ENCODE results near the gene EGF. TPM values are rescaled to one million over a fixed set of nuclear protein-coding genes. Genes with fewer than 3 reads are reported as not detected.

EGF gene
- total RNA-seq, 1 experiment from 2014 or later = 1.5 TPM

DNA sequence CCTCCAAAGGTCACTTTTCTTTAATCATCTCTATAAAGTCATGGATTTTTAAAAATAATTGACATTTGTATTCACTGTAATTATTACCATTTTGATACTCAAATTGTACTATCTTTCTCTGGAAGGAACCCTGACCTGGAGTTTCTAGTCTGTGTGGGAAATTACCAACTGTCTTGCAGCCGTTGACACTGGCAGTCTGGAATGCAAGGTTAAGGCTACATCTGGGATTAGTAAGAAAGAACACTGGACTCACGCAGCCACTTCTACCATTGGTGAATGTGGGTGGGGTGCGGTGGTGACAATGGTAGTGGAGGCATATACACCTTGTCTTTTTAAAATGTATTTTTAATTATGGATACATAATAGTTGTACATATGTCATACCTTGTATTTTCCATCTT is 40.9 kb downstream of the EGF start:
- H3K9me3 Mint-ChIP-seq = no peaks in the 10 kb centered on the region
- H2BK12ac ChIP-seq (ENCODE audit: insufficient read length, low read depth, low read length) = no peak overlapping the region
- no peaks in the 10 kb centered on the region for H3K27me3 Mint-ChIP-seq (ENCODE audit: low read depth)
- no peak overlapping the region for H2BK120ac ChIP-seq (ENCODE audit: low read depth, low read length, poor library complexity, severe bottlenecking)
- H3K27ac Mint-ChIP-seq = no peak overlapping the region
- no peak overlapping the region for H3K18ac ChIP-seq (ENCODE audit: insufficient read length, low read depth, low read length)
- H3K27me3 ChIP-seq (ENCODE audit: insufficient read depth, low read length) = no peaks in the 10 kb centered on the region
- TF ChIP-seq, protein P1, sequence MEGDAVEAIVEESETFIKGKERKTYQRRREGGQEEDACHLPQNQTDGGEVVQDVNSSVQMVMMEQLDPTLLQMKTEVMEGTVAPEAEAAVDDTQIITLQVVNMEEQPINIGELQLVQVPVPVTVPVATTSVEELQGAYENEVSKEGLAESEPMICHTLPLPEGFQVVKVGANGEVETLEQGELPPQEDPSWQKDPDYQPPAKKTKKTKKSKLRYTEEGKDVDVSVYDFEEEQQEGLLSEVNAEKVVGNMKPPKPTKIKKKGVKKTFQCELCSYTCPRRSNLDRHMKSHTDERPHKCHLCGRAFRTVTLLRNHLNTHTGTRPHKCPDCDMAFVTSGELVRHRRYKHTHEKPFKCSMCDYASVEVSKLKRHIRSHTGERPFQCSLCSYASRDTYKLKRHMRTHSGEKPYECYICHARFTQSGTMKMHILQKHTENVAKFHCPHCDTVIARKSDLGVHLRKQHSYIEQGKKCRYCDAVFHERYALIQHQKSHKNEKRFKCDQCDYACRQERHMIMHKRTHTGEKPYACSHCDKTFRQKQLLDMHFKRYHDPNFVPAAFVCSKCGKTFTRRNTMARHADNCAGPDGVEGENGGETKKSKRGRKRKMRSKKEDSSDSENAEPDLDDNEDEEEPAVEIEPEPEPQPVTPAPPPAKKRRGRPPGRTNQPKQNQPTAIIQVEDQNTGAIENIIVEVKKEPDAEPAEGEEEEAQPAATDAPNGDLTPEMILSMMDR (conservative IDR thresholded peaks at IDR 0.05) = no peak
- H3K23ac ChIP-seq (ENCODE audit: insufficient read length, low read depth, low read length) = no peak overlapping the region
- DNase-seq = no peak
- no peak overlapping the region for H3K4me3 Mint-ChIP-seq
- no CpG with 5 or more reads among the region's 3 CpGs for WGBS (ENCODE audit: extremely low coverage, insufficient read length, low lambda C conversion rate)
- no peaks in the 10 kb centered on the region for H3K79me1 ChIP-seq (ENCODE audit: insufficient read depth, low read depth, low read length, poor library complexity, severe bottlenecking)
- H3K4me1 ChIP-seq (ENCODE audit: insufficient read depth, low read length) = no peaks in the 10 kb centered on the region
- peaks cover 7 to 9% of the 10 kb centered on the region in 2 experiments for H3K4me1 Mint-ChIP-seq
- H2BK20ac ChIP-seq (ENCODE audit: low read depth, low read length, poor library complexity, severe bottlenecking) = no peak overlapping the region
- no peak overlapping the region for H3K4me2 ChIP-seq (ENCODE audit: insufficient read depth, insufficient read length, low read length)
- H4K5ac ChIP-seq (ENCODE audit: insufficient read length, low read depth, low read length) = no peak overlapping the region
- no peak overlapping the region for H4K8ac ChIP-seq (replicated peaks; ENCODE audit: insufficient read length, low read depth, low read length)
- no peak overlapping the region for H2BK15ac ChIP-seq (ENCODE audit: low read depth, low read length)
- no peak overlapping the region for H3T11ph ChIP-seq (ENCODE audit: low read length)
- no peak overlapping the region for H3K56ac ChIP-seq (ENCODE audit: insufficient read length, low read depth, low read length)
- H4K20me1 ChIP-seq (ENCODE audit: control insufficient read depth, insufficient read depth, insufficient read length) = no peaks in the 10 kb centered on the region
- H3K36me3 Mint-ChIP-seq (ENCODE audit: insufficient read depth in 1 of 3, low read depth in 3 of 3) = no peaks in the 10 kb centered on the region
- no peak overlapping the region for H2AFZ ChIP-seq (ENCODE audit: low read length)
- H3K27ac ChIP-seq (ENCODE audit: insufficient read length, low read depth, low read length) = no peak overlapping the region
- no peak overlapping the region for H3K4ac ChIP-seq (ENCODE audit: low read depth, low read length)
- H3K79me2 ChIP-seq (ENCODE audit: insufficient read depth, low read length) = no peaks in the 10 kb centered on the region
- H2AK5ac ChIP-seq (ENCODE audit: insufficient read length, low read length) = no peak overlapping the region
- H3K9me3 ChIP-seq (ENCODE audit: control insufficient read depth, low read depth, low read length) = no peaks in the 10 kb centered on the region
- no peak overlapping the region for H3K14ac ChIP-seq (ENCODE audit: insufficient read depth, low read length)
- H2BK5ac ChIP-seq (ENCODE audit: insufficient read length, low read length) = no peak overlapping the region
- H4K91ac ChIP-seq (ENCODE audit: insufficient read length, low read depth, low read length) = no peak overlapping the region
- H3K23me2 ChIP-seq (ENCODE audit: insufficient read length, low read depth, low read length, poor library complexity, severe bottlenecking) = no peaks in the 10 kb centered on the region
- H3K9ac ChIP-seq (ENCODE audit: extremely low read depth, insufficient read length, low read length) = no peak overlapping the region
